ENCODE results near the gene VAV2. TPM values are rescaled to one million over a fixed set of nuclear protein-coding genes. Genes with fewer than 3 reads are reported as not detected.

VAV2 gene
- total RNA-seq, 1 donor from 2014 or later, result 80.6 TPM

GRCh38 chr9:133786371-133786753 is 205.8 kb downstream of the VAV2 start:
- peak overlapping the region; percentile 49 for H3K27ac Mint-ChIP-seq
- no peak for DNase-seq (ENCODE audit: low spot score, unreplicated experiment)
- no peak overlapping the region for H3K4me3 Mint-ChIP-seq (ENCODE audit: low read depth)
- H3K4me1 Mint-ChIP-seq (ENCODE audit: low read depth), result peaks cover 8% of the 10 kb centered on the region
- TF ChIP-seq, protein P1, sequence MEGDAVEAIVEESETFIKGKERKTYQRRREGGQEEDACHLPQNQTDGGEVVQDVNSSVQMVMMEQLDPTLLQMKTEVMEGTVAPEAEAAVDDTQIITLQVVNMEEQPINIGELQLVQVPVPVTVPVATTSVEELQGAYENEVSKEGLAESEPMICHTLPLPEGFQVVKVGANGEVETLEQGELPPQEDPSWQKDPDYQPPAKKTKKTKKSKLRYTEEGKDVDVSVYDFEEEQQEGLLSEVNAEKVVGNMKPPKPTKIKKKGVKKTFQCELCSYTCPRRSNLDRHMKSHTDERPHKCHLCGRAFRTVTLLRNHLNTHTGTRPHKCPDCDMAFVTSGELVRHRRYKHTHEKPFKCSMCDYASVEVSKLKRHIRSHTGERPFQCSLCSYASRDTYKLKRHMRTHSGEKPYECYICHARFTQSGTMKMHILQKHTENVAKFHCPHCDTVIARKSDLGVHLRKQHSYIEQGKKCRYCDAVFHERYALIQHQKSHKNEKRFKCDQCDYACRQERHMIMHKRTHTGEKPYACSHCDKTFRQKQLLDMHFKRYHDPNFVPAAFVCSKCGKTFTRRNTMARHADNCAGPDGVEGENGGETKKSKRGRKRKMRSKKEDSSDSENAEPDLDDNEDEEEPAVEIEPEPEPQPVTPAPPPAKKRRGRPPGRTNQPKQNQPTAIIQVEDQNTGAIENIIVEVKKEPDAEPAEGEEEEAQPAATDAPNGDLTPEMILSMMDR (IDR thresholded peaks at IDR 0.05; ENCODE audit: unreplicated experiment), result no peak
- peaks cover 18% of the 10 kb centered on the region for H3K36me3 Mint-ChIP-seq (ENCODE audit: insufficient read depth)
- no peaks in the 10 kb centered on the region for H3K9me3 Mint-ChIP-seq (ENCODE audit: low read depth)
- H3K27me3 Mint-ChIP-seq, result no peaks in the 10 kb centered on the region

DNA sequence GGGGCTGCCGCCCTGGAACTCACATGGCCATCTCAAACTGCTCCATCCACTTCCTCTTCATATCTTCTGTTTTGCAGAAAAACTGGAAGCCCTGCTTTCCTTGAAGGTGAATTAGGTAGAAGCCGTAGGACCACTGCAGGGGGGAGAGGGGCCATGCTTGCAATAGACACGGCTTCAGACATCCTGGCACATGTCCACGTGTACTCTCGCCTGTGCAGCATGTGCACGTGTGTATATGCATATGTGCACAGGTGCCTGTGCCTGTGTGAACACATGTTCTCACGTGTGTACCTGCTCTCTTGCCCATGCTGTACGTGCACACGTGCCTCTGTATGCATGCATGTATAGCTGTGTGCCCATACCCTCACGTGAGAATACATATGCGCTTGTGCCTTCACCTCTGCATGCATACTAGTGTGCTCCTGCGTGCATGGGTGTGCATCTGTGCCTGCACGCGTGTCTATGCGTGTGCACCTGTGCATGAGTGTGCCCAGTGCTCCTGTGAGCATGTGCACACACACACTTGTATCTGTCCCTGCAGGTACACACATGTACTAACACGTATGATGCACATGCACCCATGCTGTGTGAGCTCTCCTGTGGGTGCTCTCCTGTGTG is 206.3 kb downstream of the VAV2 start:
- TF ChIP-seq, protein P1 (IDR thresholded peaks at IDR 0.05; ENCODE audit: unreplicated experiment), result no peak
- peak overlapping the region; percentile 81 for H3K27ac Mint-ChIP-seq
- H3K4me3 Mint-ChIP-seq (ENCODE audit: low read depth), result no peak overlapping the region
- H3K36me3 Mint-ChIP-seq (ENCODE audit: insufficient read depth), result peaks cover 18% of the 10 kb centered on the region
- no peaks in the 10 kb centered on the region for H3K27me3 Mint-ChIP-seq
- H3K4me1 Mint-ChIP-seq (ENCODE audit: low read depth), result peaks cover 8% of the 10 kb centered on the region
- no peaks in the 10 kb centered on the region for H3K9me3 Mint-ChIP-seq (ENCODE audit: low read depth)
- DNase-seq (ENCODE audit: low spot score, unreplicated experiment), result no peak

DNA sequence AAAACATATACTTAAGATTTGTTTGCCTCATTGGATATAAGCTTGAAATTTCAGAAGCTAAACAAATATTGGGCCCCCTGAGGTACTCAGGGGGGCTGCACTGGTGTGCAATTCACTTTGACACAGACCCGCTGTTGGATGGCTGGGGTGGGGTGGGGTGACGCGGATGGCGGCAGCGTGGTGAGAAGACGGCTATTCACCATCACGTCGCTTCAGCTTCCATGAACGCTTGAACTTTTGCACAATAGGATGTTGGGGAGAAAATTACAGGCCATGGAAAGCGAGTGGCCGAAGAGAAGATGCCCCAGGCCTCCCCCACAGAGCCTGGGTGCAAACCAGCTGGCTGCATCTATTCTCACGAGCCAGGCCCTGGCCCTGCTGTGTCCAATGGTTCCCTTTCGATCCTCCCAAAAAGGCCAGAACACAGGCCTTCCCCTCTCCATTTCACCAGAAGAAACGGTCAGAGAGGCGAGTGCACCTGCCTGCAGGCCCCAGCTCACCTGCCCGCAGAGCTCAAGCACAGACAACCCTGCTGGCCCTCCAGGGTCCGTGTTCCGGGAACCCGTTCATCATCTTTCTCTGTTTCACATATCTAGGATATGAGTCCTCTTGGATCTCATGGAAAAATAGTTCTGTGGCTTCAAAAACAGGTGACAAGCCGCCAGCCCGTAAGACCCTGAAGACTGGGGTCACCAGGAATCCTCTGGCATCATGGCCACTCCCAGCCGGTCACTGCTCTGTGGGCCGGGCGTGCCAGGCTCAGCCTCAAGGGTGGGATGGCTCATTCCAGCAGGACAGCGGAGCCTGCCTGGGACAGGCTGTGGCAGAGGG is 207.2 kb downstream of the VAV2 start:
- peaks cover 17% of the 10 kb centered on the region for H3K36me3 Mint-ChIP-seq (ENCODE audit: insufficient read depth)
- H3K4me3 Mint-ChIP-seq (ENCODE audit: low read depth), result no peak overlapping the region
- peak overlapping the region; percentile 81 for H3K27ac Mint-ChIP-seq
- TF ChIP-seq, protein P1 (IDR thresholded peaks at IDR 0.05; ENCODE audit: unreplicated experiment), result no peak
- H3K27me3 Mint-ChIP-seq, result no peaks in the 10 kb centered on the region
- no peaks in the 10 kb centered on the region for H3K9me3 Mint-ChIP-seq (ENCODE audit: low read depth)
- DNase-seq (ENCODE audit: low spot score, unreplicated experiment), result no peak
- H3K4me1 Mint-ChIP-seq (ENCODE audit: low read depth), result peaks cover 8% of the 10 kb centered on the region

GRCh38 chr9:133783331-133783731 is 208.8 kb downstream of the VAV2 start:
- Mint-ChIP-seq H3K4me3 (ENCODE audit: low read depth) (no peak overlapping the region), H3K27me3 (no peaks in the 10 kb centered on the region), H3K27ac (no peak overlapping the region), H3K4me1 (ENCODE audit: low read depth) (peaks cover 8% of the 10 kb centered on the region), H3K36me3 (ENCODE audit: insufficient read depth) (peaks cover 13% of the 10 kb centered on the region), H3K9me3 (ENCODE audit: low read depth) (no peaks in the 10 kb centered on the region)
- DNase-seq (ENCODE audit: low spot score, unreplicated experiment), result no peak
- TF ChIP-seq, protein P1 (IDR thresholded peaks at IDR 0.05; ENCODE audit: unreplicated experiment), result no peak

GRCh38 chr9:133782157-133783130 is 209.7 kb downstream of the VAV2 start:
- TF ChIP-seq, protein P1 (IDR thresholded peaks at IDR 0.05; ENCODE audit: unreplicated experiment), result peak; percentile 85
- Mint-ChIP-seq H3K27me3 (no peaks in the 10 kb centered on the region), H3K4me3 (ENCODE audit: low read depth) (no peak overlapping the region), H3K9me3 (ENCODE audit: low read depth) (no peaks in the 10 kb centered on the region), H3K4me1 (ENCODE audit: low read depth) (peaks cover 8% of the 10 kb centered on the region), H3K27ac (peak overlapping the region; percentile 79), H3K36me3 (ENCODE audit: insufficient read depth) (peaks cover 13% of the 10 kb centered on the region)
- DNase-seq (ENCODE audit: low spot score, unreplicated experiment), result peak; percentile 64

All from progenitor cell of endocrine pancreas (in vitro differentiated cells).